Gastroesophageal sphincter (tissue), 3 donors: Measurements from ENCODE around the gene OMP.

Experiments
- CTCF ChIP-seq, 4 experiments: fragments of 200-600 bp in 2 of 4; fragments of 450-650 bp in 2 of 4; sonication (generic) in 1 of 4; IDR thresholded peaks; one replicate each; pipeline ENCODE4 v1.5.1; 2017 to 2019; ENCODE audit warnings: antibody characterized with exemption in 4 of 4, mild to moderate bottlenecking in 2 of 4, moderate library complexity in 2 of 4
- POLR2AphosphoS5 ChIP-seq: sonication (generic); formaldehyde crosslinking; IDR thresholded peaks from one replicate; pipeline ENCODE4 v1.6.1; 2017; ENCODE audit warnings: antibody characterized with exemption

GRCh38 chr11:77086521-77087472 lies 15.8 kb upstream of the OMP start:
- no peak for TF ChIP-seq CTCF (IDR thresholded peaks at IDR 0.05)
- TF ChIP-seq POLR2AphosphoS5 = no peak
